Sigmoid colon (tissue), 7 donors: ENCODE measurements around the gene FSD1. TPM values are rescaled to one million over a fixed set of nuclear protein-coding genes. Genes with fewer than 3 reads are reported as not detected.

Source experiments
- DNase-seq: peaks from one replicate; pipeline ENCODE4 v3.0.0-alpha.2; 2019
- H3K27ac ChIP-seq, 4 donors: fragments of 200-600 bp; sonication (generic); one replicate each; pipeline ENCODE4 v1.5.1; 2016 to 2019; ENCODE audit warnings: mild to moderate bottlenecking in 1 of 4
- H3K27me3 ChIP-seq, 3 donors: fragments of 200-600 bp; sonication (generic); one replicate each; pipeline ENCODE4 v1.5.1; 2019; ENCODE audit warnings: mild to moderate bottlenecking in 1 of 3
- H3K36me3 ChIP-seq, 4 donors: fragments of 200-600 bp; sonication (generic); one replicate each; pipeline ENCODE4 v1.5.1; 2016 to 2019
- H3K4me1 ChIP-seq, 4 donors: fragments of 200-600 bp; sonication (generic); one replicate each; pipeline ENCODE4 v1.5.1; 2017 to 2019
- H3K4me3 ChIP-seq, 4 donors: fragments of 200-600 bp; sonication (generic); one replicate each; pipeline ENCODE4 v1.5.1; 2017 to 2019; ENCODE audit warnings: mild to moderate bottlenecking in 2 of 4, moderate library complexity in 1 of 4
- H3K9me3 ChIP-seq, 4 donors: fragments of 200-600 bp in 3 of 4; sonication (generic) in 3 of 4; one replicate each; pipeline versions ENCODE4 v1.5.1 to v1.6.1; 2013 to 2019
- EP300 ChIP-seq, 4 donors: sonication (generic); formaldehyde crosslinking; IDR thresholded peaks; one replicate each; pipeline ENCODE4 v1.6.1; 2017; ENCODE audit warnings: antibody characterized with exemption in 4 of 4
- POLR2A ChIP-seq, 2 donors: fragments of 450-650 bp; IDR thresholded peaks; one replicate each; pipeline ENCODE4 v1.6.1; 2016; ENCODE audit warnings: antibody characterized with exemption in 2 of 2, mild to moderate bottlenecking in 2 of 2, moderate library complexity in 2 of 2
- POLR2AphosphoS5 ChIP-seq, 4 donors: sonication (generic); formaldehyde crosslinking; IDR thresholded peaks; one replicate each; pipeline ENCODE4 v1.6.1; 2017; ENCODE audit warnings: antibody characterized with exemption in 4 of 4
- WGBS, 2 donors: extraction: QIAGEN DNeasy Blood & Tissue Kit; methylation state at CpG; one replicate each; pipeline ENCODE4 v1.1.7; 2013; 5-methylcytosine and 5-hydroxymethylcytosine counted together
- intact Hi-C: fragments of 100-400 bp; cut with DNase I; formaldehyde crosslinking; loops from one replicate; pipeline ENCODE4 v1.15.1; 2023
- polyA plus RNA-seq, 3 donors: library from polyadenylated mRNA; stranded (reverse); fragments of 200-250 nt; gene quantifications; one replicate each; pipeline ENCODE4 v1.2.3, GENCODE V29; 2013
- total RNA-seq, 4 donors: library from RNA; depleted of rRNA; stranded (reverse); fragments of >200 nt; gene quantifications; one replicate each; pipeline ENCODE4 v1.1.0, GENCODE V29; 2016
- TF ChIP-seq, protein P1 (sequence below), 4 experiments: fragments of 450-650 bp in 3 of 4; fragments of 200-600 bp in 1 of 4; IDR thresholded peaks; one replicate each; pipeline ENCODE4 v1.5.1; 2016 to 2019; ENCODE audit warnings: antibody characterized with exemption in 4 of 4, mild to moderate bottlenecking in 3 of 4, moderate library complexity in 2 of 4
- donor health status: healthy with polysubstance abuse.
- donor health status: Bipolar disorder and iron deficiency.
- donor health status: healthy.

The FSD1 gene
- total and polyA plus RNA-seq, 7 donors, result 1.1 to 2.6 (median 1.5) TPM; not detected in 3

- Histone ChIP-seq H3K4me3 (no peak overlapping the region), H3K27ac (peak overlapping the region in 3 of 4 donors; percentile 77 to 83 (median 82)), H3K9me3 (no peaks in the 10 kb centered on the region), H3K4me1 (peaks cover 0 to 97% (median 87%) of the 10 kb centered on the region in 4 donors), H3K27me3 (no peaks in the 10 kb centered on the region), H3K36me3 (peaks cover 0 to 6% (median 2%) of the 10 kb centered on the region in 4 donors)
- TF ChIP-seq EP300 (IDR thresholded peaks at IDR 0.05) (no peak), POLR2A (IDR thresholded peaks at IDR 0.05) (no peak), POLR2AphosphoS5 (IDR thresholded peaks at IDR 0.05) (no peak)
- TF ChIP-seq, protein P1, sequence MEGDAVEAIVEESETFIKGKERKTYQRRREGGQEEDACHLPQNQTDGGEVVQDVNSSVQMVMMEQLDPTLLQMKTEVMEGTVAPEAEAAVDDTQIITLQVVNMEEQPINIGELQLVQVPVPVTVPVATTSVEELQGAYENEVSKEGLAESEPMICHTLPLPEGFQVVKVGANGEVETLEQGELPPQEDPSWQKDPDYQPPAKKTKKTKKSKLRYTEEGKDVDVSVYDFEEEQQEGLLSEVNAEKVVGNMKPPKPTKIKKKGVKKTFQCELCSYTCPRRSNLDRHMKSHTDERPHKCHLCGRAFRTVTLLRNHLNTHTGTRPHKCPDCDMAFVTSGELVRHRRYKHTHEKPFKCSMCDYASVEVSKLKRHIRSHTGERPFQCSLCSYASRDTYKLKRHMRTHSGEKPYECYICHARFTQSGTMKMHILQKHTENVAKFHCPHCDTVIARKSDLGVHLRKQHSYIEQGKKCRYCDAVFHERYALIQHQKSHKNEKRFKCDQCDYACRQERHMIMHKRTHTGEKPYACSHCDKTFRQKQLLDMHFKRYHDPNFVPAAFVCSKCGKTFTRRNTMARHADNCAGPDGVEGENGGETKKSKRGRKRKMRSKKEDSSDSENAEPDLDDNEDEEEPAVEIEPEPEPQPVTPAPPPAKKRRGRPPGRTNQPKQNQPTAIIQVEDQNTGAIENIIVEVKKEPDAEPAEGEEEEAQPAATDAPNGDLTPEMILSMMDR (IDR thresholded peaks at IDR 0.05), result no peak
- no peak for DNase-seq
- intact Hi-C loops, result no loop called here
- 94 to 95% methylated on average over 31 of the region's 31 CpGs for WGBS, 2 donors
Measured at GRCh38 chr19:4371247-4372164, 67.1 kb downstream of the FSD1 start.

GRCh38 chr19:4372165-4373012 lies 68.0 kb downstream of the FSD1 start:
- Histone ChIP-seq H3K9me3 (no peaks in the 10 kb centered on the region), H3K27ac (peak overlapping the region; percentile 77 to 83 (median 82)), H3K4me3 (no peak overlapping the region), H3K36me3 (peaks cover 0 to under 1% (median 0%) of the 10 kb centered on the region in 4 donors), H3K4me1 (peaks cover 0 to 99% (median 93%) of the 10 kb centered on the region in 4 donors), H3K27me3 (no peaks in the 10 kb centered on the region)
- intact Hi-C loops, result no loop called here
- WGBS, 2 donors, result 93% methylated on average over 22 of the region's 22 CpGs
- no peak for DNase-seq
- no peak for TF ChIP-seq EP300 (IDR thresholded peaks at IDR 0.05)
- TF ChIP-seq POLR2A (IDR thresholded peaks at IDR 0.05), result no peak
- TF ChIP-seq, protein P1 (IDR thresholded peaks at IDR 0.05), result no peak
- no peak for TF ChIP-seq POLR2AphosphoS5 (IDR thresholded peaks at IDR 0.05)

DNA sequence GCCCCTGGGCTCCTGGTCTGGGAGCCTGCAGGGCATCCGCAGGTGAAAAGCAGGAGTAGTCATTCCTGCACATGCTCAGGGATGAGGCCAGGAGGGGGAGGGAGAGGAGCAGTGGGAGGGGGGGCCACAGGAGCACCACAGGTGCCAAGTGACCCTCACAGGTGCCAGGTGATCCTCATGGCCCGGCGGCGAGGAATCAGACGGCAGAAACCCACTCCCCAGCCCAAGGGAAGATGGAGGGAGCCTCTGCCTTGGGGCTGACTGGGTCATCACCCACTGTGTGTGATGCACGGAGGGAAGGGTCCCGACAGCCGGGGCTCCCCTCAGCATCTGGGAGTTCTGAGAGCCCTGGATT lies 68.6 kb downstream of the FSD1 start:
- intact Hi-C loops, result no loop called here
- no peak for DNase-seq
- WGBS, 2 donors, result 96% methylated on average over 8 of the region's 8 CpGs
- Histone ChIP-seq H3K4me1 (peaks cover 0 to 99% (median 91%) of the 10 kb centered on the region in 4 donors), H3K9me3 (no peaks in the 10 kb centered on the region), H3K36me3 (no peaks in the 10 kb centered on the region), H3K4me3 (no peak overlapping the region), H3K27ac (peak overlapping the region; percentile 77 to 83 (median 82)), H3K27me3 (no peaks in the 10 kb centered on the region)
- TF ChIP-seq, protein P1 (IDR thresholded peaks at IDR 0.05), result no peak
- TF ChIP-seq POLR2AphosphoS5 (IDR thresholded peaks at IDR 0.05), result no peak
- no peak for TF ChIP-seq POLR2A (IDR thresholded peaks at IDR 0.05)
- no peak for TF ChIP-seq EP300 (IDR thresholded peaks at IDR 0.05)

Other genes starting within 250 kb of the FSD1 start
- gene ZBTB7A, start 237.7 kb upstream of the FSD1 start, total RNA-seq, result 10 to 100 TPM; 35.4 to 53.2 (median 44.8) TPM
- gene ZBTB7A, start 237.7 kb upstream of the FSD1 start, polyA plus RNA-seq, result 10 to 100 TPM; 22.8 to 39.1 (median 23.8) TPM
- 10 to 100 TPM; 48.2 to 76.4 (median 65.3) TPM for gene MAP2K2, start 180.5 kb upstream of the FSD1 start, total RNA-seq
- gene MAP2K2, start 180.5 kb upstream of the FSD1 start, polyA plus RNA-seq, result 100 to 1,000 TPM; 196 to 278 (median 253) TPM
- under 1 TPM in 1 of 4 donors, not detected in 3; 0.55 TPM for gene CREB3L3, start 151.0 kb upstream of the FSD1 start, total RNA-seq
- gene CREB3L3, start 151.0 kb upstream of the FSD1 start, polyA plus RNA-seq, result 10 to 100 TPM in 1 of 3 donors, 1 to 10 TPM in 2; 1.8 to 24.0 (median 8.5) TPM
- gene SIRT6, start 122.0 kb upstream of the FSD1 start, total RNA-seq, result 10 to 100 TPM; 10.3 to 23.5 (median 18.1) TPM
- 100 to 1,000 TPM in 2 of 3 donors, 10 to 100 TPM in 1; 66.1 to 132 (median 129) TPM for gene SIRT6, start 122.0 kb upstream of the FSD1 start, polyA plus RNA-seq
- under 1 TPM; 0.36 to 0.99 (median 0.69) TPM for gene ANKRD24, start 121.9 kb upstream of the FSD1 start, total RNA-seq
- gene ANKRD24, start 121.9 kb upstream of the FSD1 start, polyA plus RNA-seq, result 1 to 10 TPM in 1 of 3 donors, under 1 TPM in 1, not detected in 1; 0.60 to 1.2 TPM
- gene EBI3, start 75.1 kb upstream of the FSD1 start, total RNA-seq, result 1 to 10 TPM; 1.7 to 3.9 (median 2.5) TPM
- 10 to 100 TPM in 2 of 3 donors, 1 to 10 TPM in 1; 3.6 to 17.6 (median 17.6) TPM for gene EBI3, start 75.1 kb upstream of the FSD1 start, polyA plus RNA-seq
- gene YJU2, start 57.5 kb upstream of the FSD1 start, total RNA-seq, result 10 to 100 TPM; 19.4 to 22.5 (median 20.8) TPM
- 10 to 100 TPM; 21.5 to 31.8 (median 24.6) TPM for gene YJU2, start 57.5 kb upstream of the FSD1 start, polyA plus RNA-seq
- gene SHD, start 25.3 kb upstream of the FSD1 start, total RNA-seq, result not detected
- gene SHD, start 25.3 kb upstream of the FSD1 start, polyA plus RNA-seq, result 10 to 100 TPM; 18.8 to 84.7 (median 68.0) TPM
- gene TMIGD2, start 2.2 kb upstream of the FSD1 start, total RNA-seq, result not detected
- 1 to 10 TPM in 1 of 3 donors, under 1 TPM in 1, not detected in 1; 0.60 to 6.3 TPM for gene TMIGD2, start 2.2 kb upstream of the FSD1 start, polyA plus RNA-seq
- 1 to 10 TPM in 3 of 4 donors, under 1 TPM in 1; 0.99 to 5.5 (median 2.7) TPM for gene STAP2, start 34.2 kb downstream of the FSD1 start, total RNA-seq
- gene STAP2, start 34.2 kb downstream of the FSD1 start, polyA plus RNA-seq, result 100 to 1,000 TPM; 146 to 313 (median 199) TPM
- 10 to 100 TPM in 1 of 4 donors, 1 to 10 TPM in 3; 8.6 to 13.3 (median 9.3) TPM for gene MPND, start 39.0 kb downstream of the FSD1 start, total RNA-seq
- 10 to 100 TPM; 38.2 to 65.2 (median 60.1) TPM for gene MPND, start 39.0 kb downstream of the FSD1 start, polyA plus RNA-seq
- 10 to 100 TPM; 28.5 to 33.9 (median 32.2) TPM for gene SH3GL1, start 95.9 kb downstream of the FSD1 start, total RNA-seq
- 10 to 100 TPM; 37.9 to 47.4 (median 45.0) TPM for gene SH3GL1, start 95.9 kb downstream of the FSD1 start, polyA plus RNA-seq
- 1 to 10 TPM; 3.6 to 5.5 (median 4.1) TPM for gene CHAF1A, start 98.0 kb downstream of the FSD1 start, total RNA-seq
- gene CHAF1A, start 98.0 kb downstream of the FSD1 start, polyA plus RNA-seq, result 10 to 100 TPM in 2 of 3 donors, 1 to 10 TPM in 1; 5.4 to 19.1 (median 10.6) TPM
- gene UBXN6, start 153.2 kb downstream of the FSD1 start, total RNA-seq, result 100 to 1,000 TPM in 1 of 4 donors, 10 to 100 TPM in 3; 47.1 to 103 (median 62.7) TPM
- gene UBXN6, start 153.2 kb downstream of the FSD1 start, polyA plus RNA-seq, result 100 to 1,000 TPM in 2 of 3 donors, 10 to 100 TPM in 1; 96.3 to 160 (median 114) TPM
- gene HDGFL2, start 167.7 kb downstream of the FSD1 start, total RNA-seq, result 10 to 100 TPM; 31.0 to 45.5 (median 40.4) TPM
- gene HDGFL2, start 167.7 kb downstream of the FSD1 start, polyA plus RNA-seq, result 10 to 100 TPM; 19.8 to 78.2 (median 22.2) TPM
- gene PLIN4, start 213.9 kb downstream of the FSD1 start, total RNA-seq, result 10 to 100 TPM; 41.3 to 71.7 (median 55.9) TPM
- gene PLIN4, start 213.9 kb downstream of the FSD1 start, polyA plus RNA-seq, result 10 to 100 TPM in 1 of 3 donors, 1 to 10 TPM in 1, under 1 TPM in 1; 0.69 to 22.3 (median 1.8) TPM
- 10 to 100 TPM in 1 of 4 donors, 1 to 10 TPM in 3; 2.5 to 10.0 (median 4.2) TPM for gene PLIN5, start 230.6 kb downstream of the FSD1 start, total RNA-seq
- 1 to 10 TPM in 2 of 3 donors, under 1 TPM in 1; 0.69 to 3.1 (median 2.4) TPM for gene PLIN5, start 230.6 kb downstream of the FSD1 start, polyA plus RNA-seq
- gene LRG1, start 235.4 kb downstream of the FSD1 start, total RNA-seq, result 1 to 10 TPM in 1 of 4 donors, under 1 TPM in 2, not detected in 1; 0.36 to 2.3 (median 0.49) TPM
- 10 to 100 TPM in 1 of 3 donors, 1 to 10 TPM in 2; 2.4 to 21.0 (median 3.7) TPM for gene LRG1, start 235.4 kb downstream of the FSD1 start, polyA plus RNA-seq